HG03521 (cell line): ENCODE measurements around the gene STRBP.
"Not testable (repeated sequence)": the region's sequence is repeated elsewhere in the genome, so short reads cannot be mapped to it uniquely, and the experiment has no call there.

Experiments used
- ATAC-seq: cut with Tn5 transposase; IDR thresholded peaks from one replicate; pipeline ENCODE4 v1.9.1; 2021; ENCODE audit warnings: mild to moderate bottlenecking, moderate library complexity; ENCODE audit not compliant: unreplicated experiment

Gene STRBP

DNA sequence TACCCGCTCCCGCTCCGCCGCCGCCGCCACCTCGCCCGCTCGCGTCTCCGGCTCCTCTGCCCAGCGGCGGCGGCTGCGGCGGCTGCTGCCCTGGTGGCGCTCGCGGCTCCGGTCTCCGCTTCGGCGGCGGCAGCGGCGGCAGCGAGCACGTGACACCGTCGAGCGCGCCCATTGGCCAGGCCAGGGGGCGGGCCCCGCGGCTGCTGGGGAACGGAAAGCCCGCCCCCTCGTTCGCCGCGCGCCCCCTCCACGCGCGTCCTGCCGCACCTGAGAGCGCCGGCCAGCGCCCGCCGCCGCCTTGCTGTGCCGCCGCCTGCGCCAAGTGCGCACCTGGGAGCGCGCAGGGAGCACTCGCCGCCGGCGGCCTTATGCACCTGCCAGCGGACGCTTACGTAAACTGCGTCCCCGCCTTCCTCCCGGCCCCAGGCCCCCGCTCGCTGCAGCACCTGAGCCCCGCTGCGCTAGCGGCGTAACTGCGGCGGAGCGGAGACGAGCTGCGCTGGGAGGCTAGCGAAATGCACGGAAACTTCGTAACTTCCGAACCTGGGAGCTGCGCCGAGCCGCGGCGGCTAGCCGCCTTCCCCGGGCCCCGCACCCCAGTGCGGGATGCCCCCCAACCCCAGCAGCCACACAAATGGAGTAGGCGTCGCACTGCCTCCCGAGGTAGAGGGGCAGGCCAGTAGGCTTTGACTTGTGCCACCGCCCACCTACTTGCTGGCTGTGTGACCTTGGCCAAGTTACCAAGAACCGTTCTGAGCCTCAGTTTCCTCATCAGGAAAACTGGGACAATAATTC lies at the start of gene STRBP:
Gene STRBP (minus strand): TSS at position 122 of the 795 bp plus-strand sequence. CDS start 84,452 bp downstream, outside the sequence.
- peak; percentile 85 for ATAC-seq

DNA sequence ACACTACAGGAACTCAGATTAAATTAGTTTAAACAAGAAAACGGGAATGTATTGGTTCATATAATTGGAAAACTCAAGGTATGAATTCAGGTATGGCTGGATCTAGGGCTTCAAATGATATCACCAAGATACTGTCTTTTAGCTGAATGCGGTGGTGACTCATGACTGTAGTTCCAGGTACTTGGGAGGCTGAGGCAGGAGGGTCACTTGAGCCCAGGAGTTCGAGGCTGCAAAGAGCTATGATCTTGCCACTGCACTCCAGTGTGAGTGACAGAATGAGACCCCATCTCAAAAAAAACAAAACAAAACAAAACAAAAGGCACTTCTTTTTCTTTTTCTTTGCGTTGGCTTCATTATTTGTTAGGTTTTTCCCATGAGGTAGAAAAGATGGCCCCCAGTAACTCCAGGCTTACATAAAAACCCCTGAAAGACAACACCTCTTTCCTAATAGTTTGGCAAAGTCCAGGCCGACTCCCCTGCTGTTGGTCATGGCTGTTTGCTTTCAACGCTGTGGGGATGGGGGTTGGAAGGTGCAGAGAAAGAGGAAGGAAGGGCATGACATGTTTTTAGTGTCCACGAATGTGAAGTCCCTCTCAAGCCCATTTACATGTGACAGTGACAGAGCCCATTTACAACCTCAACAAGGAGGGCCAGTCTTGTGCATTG lies 47.8 kb upstream of the STRBP start:
- no peak for ATAC-seq

DNA sequence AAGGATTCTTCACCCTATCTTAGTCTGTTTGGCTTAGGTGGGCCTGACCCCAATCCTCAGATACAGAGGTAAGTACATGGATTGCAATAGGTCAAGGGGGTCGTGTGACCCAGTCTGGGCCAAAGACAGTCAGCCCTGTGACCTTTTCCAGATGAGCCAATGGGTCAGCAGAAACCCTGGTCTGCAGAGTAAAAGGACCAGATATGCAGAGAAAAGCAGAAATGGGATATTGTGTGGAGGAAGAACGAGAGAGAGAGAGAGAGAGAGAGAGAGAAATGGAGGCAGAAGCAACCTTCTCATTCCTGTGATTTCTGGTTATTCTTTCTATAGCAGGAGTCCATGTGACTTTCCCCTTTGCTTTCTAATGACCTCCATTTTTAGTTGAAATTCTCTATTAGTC lies 47.2 kb upstream of the STRBP start:
- ATAC-seq = no peak

DNA sequence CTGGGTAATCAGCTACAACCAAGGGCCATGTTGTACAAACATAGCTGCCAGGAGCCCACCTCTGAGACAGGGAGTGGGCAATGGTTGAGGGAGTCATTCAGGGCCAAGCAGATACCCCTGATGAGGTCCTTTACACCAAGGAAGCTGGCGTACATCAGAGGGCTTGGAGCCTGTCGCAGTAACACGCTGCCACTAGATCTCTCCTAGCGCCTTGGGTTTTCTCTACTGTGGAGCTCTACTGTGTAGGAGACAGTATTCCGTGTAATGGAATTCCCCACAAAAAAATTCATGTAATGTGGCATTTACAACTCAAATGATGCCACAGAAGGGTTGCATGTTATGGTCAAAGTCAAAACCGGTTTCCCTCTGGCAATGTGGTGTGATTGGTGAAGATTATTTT lies 46.2 kb upstream of the STRBP start:
- no peak for ATAC-seq

DNA sequence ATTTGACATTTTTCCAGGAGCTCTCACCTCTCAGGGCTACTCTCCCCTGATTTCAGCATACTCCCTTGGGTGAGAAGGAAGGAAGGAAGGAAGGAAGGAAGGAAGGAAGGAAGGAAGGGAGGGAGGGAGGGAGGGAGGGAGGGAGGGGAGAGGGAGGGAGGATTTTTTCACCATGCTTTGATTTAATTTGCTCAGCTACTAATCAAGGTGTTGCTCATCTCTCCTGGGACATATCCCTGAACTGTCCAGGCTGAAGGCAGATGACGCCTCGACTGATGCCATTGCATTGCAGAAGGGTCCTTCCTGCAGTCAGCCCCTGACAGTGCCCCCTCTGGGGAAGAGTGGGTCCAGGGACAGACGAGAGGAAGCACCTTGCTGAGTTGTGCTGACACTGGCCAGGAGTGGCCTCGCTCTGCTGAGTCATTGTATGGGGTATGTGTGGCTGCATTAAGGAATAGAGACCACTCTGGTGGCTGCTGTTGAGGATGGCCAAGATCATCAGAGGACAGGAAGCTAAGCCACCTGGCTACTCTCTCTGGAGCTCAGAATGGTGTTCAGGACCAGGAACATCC lies 44.0 kb upstream of the STRBP start:
- no peak for ATAC-seq

DNA sequence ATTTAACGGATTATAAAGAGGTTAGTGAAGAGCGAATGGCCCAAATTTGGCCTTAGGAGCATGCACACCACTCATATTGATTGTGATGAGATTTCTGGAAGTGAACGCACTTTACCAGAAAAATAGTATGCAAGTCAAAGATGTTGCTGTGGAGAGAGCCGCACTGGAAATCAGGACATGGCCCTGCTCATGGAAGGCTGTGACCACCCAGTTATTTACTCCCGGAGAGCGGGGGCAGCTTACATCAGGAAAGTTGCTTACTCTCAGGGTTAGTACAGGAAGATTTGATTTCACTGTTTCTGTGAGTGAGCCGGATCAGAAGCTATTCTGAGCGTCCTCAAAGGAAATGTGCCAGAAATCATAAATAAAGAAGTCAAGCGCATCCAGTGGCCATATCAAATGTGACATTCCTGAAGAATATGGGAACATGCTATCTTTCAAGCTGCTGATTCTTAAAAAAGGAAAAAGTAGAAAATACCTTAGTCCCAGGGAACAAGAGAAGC lies 42.9 kb upstream of the STRBP start:
- ATAC-seq = no peak

DNA sequence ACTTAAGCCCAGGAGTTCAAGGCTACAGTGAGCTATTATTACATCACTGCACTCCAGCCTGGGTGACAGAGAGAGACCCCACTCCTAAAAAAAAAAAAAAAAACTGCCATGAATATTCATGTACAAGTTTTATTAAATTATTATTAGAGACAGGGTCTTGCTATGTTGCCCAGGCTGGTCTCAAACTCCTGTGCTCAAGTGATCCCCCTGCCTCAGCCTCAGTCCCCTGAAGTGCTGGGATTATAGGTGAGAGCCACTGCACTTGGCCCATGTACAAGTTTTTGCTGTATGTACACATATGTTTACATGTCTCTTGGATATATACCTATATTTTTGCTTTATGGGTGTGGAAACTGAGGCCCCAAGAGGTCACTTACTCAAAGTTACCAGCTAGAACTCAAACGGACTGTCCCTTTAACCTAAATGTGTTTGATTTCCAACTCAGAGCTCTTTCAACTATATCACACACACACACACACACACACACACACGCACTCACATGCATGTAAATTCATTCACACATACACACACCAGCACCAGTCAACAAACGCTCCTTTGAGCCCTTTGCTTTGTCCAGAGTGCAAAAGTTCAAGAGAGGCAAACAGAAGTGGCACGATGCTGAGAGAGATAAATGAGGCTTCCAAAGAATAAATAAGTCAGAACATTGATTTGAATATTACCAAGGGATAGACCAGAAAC lies 42.3 kb upstream of the STRBP start:
- no peak for ATAC-seq

DNA sequence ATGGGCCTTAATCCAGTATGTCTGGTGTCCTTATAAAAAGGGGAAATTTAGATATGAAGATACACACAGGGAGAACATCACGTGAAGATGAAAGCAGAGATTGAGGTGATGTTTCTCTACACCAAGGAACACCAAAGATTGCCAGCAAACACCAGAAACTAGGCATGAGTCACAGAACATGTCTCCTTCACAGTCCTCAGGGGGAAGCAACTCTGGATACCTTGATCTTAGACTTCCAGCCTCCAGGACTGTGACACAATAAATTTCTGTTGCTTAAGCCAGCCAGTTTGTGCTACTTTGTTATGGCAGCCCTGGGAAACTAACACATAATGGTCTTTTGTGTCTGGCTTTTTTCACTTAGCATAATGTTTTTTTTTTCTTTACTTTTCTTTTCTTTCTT lies 41.2 kb upstream of the STRBP start:
- ATAC-seq = no peak

DNA sequence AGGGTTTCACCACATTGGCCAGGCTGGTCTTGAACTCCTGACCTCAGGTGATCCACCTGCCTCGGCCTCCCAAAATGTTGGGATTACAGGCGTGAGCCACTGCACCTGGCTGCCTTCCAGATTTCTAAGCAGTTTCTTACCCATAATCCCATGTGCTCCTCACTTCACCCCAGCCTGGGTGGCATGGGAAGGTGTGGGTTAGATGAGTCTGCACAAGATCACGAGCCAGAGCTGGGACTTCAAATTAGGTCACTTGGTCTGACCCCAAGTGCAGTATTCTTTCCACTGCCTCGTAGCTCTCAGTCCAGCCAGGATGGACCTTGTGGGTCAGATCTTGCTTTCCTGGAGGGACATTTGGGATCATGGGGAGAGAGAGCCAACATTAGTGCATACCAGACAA lies 37.5 kb upstream of the STRBP start:
- no peak for ATAC-seq

DNA sequence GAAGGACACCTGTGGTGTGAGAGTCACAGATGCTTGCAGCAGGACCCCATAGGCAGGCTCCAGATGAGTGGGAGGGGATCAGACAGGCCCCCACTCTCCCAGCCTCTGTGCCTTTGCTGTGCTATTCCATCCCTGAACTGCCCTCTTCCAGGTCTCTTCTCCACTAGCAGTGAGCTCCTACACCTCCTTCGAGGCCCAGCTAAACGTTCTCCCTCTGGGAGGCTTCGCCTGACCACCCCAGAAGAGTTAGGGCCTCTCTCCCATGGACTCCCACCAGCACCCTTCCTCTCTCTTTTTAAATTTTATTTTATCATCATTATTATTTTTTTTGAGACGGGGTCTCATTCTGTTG lies 35.9 kb upstream of the STRBP start:
- ATAC-seq = no peak

DNA sequence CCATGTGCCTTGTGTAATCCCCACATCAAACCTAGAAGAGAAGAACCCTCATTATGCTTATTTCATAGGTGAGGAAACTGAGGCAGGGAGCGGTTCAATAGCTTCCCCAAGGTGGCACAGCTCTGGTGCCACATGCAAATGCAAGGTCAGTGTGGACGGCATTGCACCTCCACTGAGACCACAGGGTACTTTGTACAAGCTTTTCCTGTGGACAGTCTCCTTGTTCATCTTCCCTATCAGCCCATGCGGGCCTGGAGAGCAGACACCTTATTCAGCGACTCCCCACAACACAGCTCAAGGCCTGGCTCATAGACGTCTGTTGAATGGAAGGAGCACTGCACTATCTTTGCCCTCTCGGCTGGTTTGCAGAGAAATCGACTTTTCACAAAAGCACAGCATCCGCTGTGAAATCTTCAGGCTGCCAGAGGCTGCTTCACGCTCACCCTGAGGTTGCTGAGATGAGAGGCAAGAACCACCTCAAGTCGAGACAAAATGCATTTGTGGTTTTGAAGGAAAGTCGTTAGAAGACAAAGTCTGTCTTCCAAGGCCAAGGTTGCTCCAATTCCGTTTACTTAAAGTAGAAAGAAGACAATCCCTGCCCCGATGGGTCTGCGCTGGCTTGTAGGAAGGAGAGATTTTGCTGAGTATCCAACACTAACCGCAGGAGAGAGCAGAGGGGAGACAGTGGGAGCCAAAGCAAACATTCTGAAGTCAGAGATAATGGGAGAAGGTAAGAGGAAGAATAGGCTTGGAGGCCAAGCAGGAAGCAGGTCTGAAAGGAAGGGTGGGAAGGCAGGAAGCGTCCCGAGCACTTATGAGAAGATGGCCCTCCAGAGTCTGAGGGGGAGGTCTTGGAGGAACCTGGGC lies 34.2 kb upstream of the STRBP start:
- ATAC-seq = no peak

DNA sequence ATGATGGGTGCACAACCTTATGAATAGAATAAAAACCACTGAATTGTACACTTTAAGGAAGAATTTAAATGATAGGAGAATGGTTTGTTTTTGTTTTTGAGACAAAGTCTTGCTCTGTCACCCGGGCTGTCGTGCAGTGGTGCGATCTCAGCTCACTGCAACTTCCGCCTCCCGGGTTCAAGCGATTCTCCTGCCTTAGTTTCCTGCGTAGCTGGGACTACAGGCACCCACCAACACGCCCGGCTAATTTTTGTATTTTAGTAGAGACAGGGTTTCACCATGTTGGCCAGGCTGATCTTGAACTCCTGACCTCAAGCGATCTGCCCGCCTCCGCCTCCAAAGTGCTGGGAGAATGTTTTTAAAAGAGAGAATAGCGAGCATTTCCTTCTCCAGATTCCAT lies 33.5 kb upstream of the STRBP start:
- ATAC-seq = not testable (repeated sequence)

DNA sequence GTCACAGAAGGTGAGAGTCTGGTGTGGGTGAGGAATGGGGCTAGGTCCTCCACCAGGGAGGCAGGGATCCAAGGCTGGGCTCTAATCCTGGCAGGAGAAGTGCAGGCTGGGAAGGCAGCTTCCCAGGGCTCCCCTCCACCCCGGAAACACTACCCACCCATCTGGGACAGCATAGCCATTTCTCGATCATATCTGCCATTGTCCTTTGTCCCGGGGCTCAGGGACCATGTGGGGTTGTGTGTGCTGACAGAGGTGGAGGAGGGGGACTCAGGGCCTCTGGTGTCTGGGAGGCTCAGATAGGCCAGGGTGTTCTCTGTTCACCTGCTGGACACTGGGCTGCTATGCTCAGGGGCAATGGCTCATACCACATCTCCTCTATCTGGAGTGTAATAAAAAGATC lies 32.2 kb upstream of the STRBP start:
- ATAC-seq = no peak

DNA sequence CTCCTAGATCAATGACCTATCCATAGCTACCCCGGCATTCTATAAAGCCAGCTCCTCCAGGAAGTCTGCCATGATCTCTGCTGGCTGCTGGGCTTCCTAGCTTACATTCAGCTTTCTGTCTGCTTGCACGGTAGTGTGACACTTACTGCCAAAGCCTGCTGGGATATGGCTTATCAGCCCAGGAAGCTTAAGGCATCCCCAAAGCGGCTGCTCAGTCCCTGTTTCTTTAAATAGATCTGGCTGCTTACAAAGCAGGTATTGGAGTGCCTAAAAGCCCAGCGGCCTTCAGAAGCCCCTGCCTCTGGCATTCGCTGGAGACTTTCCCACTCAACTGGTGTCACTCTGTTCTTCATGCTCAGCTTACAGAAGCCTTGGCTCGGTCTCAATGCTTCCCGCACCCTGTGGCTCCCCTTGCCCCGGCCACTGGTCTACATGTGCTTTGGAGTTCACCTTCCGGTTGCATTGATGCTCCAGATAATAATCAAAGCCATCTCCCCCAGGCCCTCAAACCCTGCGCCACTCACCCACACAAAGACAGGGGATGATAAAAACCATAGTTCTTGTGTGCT lies 31.3 kb upstream of the STRBP start:
- no peak for ATAC-seq

DNA sequence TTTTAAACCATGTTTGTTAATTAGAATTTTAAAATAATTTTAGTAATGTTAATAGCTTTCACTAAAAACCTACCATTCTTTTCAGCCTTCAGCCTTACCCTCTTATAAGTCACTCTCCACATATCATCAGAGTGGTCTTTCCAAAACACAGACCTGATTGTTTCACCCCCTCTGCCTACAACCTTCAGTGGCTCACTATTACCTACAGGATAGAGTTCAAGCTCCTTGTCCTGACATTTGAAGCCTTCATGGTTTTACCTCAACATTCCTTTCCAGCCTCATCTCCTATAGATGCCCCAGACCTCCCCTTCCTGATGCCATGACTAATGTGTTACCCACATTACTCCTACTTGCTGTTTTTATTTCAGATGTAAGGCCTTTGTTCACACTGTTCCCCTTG lies 27.8 kb upstream of the STRBP start:
- no peak for ATAC-seq

DNA sequence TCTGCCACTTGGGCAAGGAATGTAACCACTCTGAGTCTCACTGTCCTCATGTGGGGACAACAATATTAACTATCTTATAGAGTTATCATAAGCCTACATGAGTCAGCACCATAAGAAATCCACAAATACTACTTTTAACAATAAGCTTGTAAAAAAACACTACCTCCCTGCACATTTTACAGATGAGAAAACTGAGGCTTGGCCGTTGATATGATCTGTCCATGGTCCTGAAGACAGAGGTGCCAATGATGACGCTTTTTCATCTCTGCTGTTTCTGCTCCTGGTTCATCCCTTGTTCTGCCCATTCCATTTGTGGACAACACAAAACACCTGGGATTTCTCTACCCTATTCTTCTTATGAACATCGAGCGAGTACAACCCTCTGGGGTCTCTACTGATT lies 23.4 kb upstream of the STRBP start:
- no peak for ATAC-seq

DNA sequence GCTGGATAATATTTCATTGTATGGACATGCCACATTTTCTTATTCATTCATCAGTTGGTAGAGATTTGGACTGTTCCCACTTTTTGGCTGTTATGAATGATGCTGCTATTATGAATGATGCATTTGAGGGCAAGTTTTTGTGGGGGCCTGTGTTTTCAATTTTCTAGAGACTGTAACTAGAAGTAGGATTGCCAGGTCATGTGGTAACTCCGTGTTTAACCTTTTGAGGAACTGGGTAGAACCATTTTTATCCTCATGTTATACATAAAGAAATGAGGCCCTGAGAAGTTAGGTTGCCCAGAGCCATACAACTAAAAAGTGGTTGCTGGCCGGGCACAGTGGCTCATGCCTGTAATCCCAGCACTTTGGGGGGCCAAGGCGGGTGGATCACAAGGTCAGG lies 22.4 kb upstream of the STRBP start:
- ATAC-seq = no peak

DNA sequence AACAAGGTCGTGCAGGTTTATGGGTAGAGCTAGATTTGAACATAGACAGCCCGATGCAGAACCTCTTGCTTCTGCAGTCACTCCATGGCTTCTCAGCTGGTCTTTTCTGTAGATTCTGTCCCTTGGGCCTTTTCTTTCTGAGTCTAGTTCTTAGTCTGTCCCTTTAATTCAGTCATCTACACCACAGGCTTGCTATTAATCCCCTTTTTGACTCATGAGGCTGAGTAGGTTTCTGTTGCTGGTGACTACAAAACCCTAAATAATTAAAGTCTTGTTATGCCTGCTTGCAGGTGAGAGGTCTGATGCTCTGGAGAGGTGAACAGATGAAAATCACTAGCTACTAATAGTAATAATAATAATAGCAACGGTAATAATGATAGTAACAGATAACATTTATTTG lies 19.3 kb upstream of the STRBP start:
- no peak for ATAC-seq

DNA sequence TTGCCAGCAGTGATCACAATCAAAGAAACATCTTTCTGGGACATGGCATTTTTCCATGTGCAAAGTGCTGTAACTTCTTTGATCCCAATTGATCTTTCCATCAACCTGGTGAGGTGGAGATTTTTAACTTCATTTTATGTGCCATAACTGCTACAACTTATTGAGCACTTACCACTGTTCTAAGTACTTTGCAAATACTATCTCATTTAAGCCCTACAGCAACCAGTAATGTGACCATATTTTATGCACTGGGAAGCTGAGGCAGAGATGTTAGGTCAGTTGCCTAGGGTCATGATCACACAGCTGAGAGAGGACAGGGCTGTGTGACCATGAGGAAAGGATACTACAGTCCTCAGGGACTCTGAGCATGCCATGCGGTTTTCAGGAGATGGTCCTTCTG lies 17.9 kb upstream of the STRBP start:
- no peak for ATAC-seq

DNA sequence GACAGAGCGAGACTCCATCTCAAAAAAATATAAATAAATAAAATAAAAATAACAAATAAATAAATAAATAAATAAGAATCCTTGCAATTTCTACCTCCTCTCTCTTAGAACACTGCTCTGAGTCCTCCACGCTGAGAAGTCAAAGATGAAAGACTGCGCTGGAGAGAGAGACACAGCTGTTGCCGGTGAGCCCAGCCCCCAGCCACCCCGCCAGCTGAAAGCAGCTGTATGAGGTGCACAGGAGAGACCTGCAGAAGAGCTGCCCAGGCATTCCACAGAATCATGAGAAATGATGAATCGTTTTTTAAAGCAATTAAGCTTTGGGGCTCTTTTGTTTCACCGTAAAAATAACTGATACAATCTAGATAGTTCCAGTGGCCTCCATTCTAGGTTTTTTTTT lies 16.3 kb upstream of the STRBP start:
- ATAC-seq = no peak
